GM18867 (cell line): ENCODE measurements around the gene COL9A3.

Experiments used
- ATAC-seq: cut with Tn5 transposase; IDR thresholded peaks from one replicate; pipeline ENCODE4 v1.9.1; 2021; ENCODE audit warnings: mild to moderate bottlenecking, moderate library complexity; ENCODE audit not compliant: unreplicated experiment

COL9A3 gene

DNA sequence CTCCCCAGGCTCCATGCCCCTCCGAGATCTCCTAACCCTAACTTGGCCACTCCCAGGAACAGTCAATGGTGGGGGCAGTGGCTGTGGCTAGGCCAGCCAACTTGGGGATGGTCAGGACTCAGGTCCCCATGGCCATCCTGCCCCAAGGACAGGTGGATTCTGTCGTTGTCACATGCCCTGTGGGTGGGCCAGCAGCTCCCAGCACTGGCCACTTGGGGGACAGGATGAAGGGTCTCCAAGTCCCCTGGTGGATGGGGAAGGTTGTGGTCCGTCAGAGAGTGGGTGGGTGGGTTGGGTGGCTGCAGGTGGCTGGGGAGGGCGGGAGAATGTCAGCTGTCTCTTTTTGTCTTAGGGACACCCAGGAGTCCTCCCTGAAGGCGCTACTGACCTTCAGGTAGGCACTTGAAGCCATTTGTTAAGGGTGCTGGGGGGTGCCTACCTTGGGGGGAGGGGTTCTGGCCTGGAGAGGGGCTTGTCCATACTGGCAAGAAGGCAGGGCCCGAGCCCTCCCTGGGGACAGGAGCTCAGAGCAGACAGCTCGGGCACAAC lies 5.5 kb downstream of the COL9A3 start:
- ATAC-seq: no peak

DNA sequence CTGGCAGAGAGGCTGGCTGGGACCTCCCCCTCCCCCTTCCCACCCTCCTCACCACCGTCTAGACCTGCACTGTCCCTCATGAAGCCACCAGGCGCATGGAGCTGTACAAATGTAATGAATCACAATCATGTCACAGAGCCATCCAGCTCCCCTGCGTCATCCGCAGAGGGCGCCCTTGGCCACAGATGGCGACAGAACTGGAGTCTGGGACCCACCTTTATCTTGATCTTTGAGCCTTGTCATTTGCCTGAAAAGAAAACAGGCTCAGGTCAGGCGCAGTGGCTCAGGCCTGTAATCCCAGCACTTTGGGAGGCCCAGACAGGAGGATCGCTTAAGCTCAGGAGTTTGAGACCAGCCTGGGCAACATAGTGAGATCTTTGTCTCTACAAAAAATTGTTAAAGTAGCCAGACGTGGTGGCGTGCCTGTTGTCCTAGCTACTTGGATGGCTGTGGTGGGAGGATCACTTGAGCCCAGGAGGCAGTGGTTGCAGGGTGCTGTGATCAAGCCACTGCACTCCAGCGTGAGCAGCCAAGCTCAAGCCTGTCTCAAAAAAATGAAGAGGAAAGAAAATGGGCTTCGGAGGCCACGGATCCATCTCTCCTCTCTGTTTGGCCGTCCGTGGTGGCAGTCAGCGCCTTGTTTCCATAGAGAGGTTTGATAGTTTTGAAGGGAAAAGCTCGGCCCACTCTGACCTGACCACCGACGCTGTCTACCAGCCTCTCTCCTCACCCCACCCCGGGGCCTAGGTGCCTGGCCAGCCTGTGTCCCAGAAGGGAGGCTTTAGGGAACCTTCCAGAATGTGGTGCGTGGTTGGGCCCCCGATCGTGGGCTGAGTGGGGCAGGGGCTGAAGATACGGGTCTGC lies 6.2 kb downstream of the COL9A3 start:
- peak; percentile 57 for ATAC-seq

DNA sequence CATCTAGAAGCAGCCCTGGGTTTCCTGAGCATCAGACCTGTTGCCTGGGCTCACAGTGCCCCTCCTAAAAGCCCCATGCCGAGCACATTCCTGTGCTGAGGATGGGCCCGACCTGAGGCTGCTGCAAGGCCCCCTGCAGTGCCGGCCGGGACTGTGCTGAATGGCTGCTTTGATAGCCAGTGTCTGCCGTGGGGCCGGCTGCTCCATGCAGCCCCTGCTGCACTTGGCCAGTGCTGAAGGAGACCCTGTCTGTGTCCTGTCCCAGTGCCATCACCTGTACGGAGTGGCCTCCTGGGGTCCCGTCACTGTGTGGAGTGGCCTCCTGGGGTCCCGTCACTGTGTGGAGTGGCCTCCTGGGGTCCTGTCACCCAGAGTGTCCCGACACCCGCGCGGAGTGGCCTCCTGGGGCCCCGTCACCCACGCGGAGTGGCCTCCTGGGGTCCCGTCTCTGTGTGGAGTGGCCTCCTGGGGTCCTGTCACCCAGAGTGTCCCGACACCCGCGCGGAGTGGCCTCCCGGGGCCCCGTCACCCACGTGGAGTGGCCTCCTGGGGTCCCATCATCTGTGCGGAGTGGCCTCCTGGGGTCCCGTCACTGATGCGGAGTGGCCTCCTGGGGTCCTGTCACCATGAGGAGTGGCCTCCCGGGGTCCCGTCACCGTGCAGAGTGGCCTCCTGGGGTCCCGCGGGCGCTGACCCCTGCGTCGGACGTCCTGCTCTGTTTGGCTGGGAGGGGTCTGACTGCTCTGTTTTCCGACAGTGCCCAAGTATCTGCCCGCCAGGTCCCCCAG lies 7.0 kb downstream of the COL9A3 start:
- ATAC-seq: no peak

DNA sequence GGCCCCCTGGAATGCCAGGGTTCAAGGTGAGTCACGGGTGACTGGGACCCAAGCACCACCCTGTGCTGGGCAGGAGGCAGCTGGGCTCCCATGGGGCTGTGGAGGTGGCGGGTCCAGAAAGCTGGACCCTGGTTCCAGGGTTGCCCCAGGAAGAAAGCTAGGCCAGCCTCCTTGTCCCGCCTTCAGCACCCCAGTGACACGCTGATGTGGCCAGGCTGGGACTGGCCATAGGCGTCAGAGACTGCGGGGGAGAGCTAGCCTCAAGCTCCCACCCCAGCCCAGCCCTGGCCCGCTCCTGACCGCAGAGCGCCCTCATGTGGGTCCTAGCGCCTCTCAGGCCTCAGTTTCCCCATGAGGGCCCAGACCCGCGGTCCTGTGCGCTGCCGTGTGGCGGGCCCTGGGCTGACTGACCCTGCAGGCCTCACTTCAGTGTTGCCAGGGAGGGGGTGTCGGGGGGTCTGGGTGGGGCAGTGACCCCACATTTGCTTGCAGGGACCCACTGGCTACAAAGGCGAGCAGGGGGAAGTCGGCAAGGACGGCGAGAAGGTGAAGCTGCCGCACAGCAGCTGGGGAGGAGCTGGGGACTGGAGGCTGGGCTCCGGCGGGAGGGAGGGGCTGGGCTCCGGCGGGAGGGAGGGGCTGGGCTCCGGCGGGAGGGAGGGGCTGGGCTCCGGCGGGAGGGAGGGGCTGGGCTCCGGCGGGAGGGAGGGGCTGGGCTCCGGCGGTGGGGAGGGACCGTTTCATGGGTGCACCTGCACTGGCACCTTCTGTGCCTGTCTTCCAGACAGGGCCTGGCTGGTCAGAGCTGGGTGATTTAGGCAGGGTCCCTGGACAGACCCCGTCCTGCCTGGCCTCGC lies 7.9 kb downstream of the COL9A3 start:
- no peak for ATAC-seq

DNA sequence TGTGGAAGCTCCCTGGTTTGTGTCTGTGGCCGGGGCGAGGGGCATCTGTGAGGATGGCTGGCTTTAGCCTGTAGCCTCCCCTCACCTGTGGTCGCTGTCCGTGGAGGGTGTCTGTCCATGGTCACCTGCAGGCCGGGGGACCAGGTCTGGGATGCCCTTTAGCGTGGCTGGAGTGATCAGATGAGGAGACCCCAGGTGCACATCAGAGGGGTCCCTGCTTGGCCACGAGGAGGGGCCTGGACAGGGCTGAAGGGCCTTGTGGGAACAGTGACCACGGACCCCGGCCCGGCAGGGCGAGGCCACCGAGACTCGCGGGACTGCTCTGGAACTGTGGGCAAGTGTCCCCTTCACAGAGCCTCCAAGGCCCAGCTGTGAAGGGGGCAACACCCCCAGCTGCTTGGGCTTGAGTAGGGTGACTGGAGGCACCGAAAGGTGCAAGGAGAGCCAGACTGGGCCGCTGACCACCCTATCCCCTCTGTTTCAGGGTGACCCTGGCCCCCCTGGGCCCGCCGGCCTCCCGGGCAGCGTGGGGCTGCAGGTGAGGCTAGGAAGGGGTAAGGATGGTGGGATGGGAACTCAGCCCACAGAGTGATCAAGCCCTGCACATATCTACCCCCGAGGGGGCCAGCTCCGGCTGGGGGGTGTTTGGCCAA lies 8.6 kb downstream of the COL9A3 start:
- ATAC-seq: no peak

DNA sequence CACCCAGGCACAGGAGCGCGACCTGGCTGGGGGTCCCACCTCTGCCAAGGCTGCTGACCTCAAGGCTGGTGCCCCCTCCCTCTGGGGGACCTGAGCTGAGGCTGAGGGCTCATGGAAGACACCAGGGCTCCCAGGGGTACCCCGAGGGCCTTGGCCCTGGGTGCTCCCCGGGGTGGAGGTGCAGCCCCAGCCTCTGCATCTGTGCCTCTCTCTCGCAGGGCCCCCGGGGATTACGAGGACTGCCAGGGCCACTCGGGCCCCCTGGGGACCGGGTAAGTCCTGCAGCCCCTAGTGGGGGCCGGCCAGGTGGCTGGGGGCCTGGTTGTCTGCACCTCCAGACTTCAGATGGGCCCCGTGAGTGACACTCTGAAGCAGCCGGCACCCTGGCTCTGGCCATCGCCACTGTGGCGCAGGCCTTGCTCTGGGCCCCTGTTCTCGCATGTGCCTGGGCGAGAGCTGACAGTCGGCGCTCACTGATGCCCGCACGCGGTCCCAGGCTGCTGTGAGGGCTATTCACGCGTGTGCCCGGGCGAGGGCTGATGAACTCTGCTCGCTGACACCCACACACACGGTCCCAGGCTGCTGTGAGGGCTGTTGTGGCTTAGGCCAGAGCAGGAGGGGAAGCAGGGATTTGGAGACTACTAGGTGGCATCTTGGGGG lies 9.3 kb downstream of the COL9A3 start:
- no peak for ATAC-seq

DNA sequence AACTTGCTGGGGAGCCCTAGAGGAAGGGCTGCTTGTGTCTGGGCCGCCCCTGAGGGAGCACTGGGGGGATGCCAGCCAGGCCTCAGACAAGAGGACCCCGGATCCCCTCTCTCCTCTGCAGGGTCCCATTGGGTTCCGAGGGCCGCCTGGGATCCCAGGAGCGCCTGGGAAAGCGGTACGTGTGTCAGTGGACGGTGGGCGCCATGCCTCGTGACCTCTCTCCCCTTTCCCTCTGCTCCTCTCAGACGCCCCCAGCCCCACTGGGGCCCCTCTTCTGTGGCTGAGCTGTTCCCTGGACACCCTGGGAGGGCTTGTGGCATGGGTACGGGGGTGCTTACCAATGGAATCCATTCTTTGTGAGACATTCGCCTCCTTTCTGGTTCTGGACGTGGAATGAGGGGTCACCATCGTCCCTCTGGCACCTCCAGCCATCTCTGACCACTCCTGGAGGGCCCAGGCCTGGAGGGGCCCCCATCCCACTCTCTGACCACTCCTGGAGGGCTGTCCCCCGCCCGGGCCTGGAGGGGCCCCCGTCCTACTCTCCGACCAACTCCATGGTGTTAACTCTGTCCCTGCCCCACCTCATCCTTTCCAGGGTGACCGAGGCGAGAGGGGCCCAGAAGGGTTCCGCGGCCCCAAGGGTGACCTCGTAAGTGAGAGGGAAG lies 9.9 kb downstream of the COL9A3 start:
- no peak for ATAC-seq

DNA sequence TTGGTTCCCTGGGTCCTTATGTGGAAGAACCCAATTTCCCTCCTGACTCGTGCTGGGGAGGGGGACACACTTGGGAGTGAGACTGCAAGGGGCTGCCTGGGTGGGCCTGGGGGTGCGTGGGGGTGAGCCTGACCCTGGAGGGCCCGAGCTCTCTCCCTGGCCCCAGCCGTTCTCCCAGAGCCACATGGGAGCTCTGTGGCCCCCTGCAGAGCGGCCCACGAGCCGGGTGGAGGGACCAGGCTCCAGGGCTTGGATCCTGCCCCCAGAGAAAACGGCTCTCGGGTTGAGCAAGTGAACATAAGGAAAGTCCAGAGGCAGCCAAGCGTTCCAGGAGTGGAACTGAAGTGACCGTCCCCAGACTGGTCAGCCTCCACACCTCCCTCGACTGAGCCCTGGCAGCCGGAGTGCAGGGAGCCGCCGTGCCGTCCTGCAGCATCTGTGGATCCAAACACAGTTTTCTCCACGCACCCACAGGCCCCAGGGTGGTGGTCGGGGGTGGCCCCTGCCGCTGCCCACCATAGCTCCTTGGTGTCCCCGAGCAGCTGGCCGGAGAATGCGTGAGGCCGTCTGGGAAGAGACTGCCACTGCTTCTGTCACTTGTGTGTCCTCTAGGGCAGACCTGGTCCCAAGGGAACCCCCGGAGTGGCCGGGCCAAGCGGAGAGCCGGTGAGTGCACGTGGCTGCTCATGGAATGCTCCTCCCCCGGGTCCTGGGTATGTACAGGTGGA lies 10.6 kb downstream of the COL9A3 start:
- ATAC-seq: no peak

DNA sequence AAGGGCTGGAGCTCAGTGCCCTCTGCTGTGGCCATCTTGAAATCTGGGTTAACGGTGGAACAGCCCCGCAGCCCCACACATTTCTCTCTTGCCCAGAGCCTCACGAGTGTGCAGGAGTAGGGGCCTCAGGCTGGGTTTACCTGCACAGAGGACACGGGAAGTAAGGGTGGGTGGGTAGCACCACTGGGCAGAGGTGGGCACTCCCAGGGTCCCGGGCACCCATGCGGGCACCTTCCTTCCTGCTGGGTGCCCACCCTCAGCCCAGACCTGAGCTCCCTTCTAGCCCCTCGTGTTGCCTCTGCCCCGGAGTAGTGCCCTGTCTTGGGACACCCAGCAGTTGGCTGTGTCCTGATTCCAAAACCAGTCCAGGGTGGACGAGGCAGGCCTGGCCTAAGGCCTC lies 11.2 kb downstream of the COL9A3 start:
- no peak for ATAC-seq

DNA sequence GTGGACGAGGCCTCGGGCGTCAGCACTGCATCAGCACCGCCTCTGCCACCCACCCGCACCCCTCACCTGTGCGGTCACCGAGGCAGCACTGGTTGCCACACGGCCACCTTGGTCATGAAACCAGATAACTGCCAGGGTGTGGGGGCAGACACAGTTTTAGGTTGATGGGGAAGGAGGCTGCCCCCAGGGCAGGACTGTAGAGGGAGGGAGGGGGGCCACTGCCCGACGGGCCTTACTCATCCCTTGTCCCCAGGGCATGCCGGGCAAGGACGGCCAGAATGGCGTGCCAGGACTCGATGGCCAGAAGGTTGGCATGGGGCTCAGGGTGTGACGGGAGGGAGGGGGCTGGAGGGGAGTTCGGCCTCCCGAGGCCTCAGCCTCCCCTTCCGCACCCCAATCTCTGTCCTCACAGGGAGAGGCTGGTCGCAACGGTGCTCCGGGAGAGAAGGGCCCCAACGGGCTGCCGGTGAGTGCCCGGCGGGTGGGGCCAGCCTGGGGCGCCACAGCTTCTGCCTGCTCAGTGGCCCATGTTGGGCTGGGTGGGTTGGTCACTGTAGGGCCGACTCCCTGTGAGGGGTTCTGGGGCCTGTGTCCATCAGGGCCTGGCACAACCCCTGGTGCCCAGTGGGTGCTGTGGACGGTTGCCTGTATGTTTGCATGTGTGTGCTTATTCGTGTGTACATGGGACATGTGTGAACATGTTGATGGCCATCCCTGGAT lies 11.8 kb downstream of the COL9A3 start:
- no peak for ATAC-seq

DNA sequence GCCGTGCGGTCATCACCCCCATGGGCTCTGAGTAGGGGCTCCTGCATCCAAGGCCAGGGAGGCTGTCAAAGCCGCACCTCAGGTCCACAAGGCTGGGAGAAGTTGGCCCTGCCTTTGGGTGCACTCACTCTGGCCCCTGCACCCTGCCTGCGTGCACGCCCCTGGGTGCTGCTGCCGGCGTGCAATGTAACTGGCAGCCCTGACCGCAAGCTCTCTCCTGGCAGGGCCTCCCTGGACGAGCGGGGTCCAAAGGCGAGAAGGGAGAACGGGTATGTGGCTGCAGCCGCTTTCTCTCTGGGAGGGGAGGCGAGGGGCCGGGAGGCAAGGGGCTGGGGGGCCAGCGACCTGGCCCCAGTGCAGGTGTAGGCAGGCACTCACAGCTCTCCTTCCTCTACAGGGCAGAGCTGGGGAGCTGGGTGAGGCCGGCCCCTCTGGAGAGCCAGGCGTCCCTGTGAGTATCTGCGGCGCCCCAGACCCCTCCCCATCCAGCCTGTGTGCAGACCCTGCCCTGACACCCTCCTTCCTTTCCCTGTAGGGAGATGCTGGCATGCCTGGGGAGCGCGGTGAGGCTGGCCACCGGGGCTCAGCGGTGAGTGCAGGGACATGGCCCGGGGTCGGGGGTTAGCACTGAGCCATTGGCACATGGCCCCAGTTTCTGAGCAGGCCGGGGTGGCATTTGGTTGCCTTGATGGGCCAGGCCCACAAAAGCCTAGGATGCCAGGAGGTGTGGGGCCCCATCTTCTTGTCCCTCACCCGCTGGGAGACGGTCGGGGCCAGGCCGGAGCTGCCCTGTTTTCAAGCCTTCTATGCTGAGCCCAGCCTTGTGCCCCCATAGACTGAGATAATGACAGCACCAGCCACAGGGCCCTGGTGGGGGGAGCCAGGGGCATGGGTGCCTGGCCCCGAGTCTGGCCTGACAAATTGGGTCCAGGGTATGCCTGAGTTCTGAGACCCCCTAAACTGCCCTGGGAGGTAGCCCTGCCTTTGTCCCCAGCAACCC lies 12.7 kb downstream of the COL9A3 start:
- no peak for ATAC-seq

DNA sequence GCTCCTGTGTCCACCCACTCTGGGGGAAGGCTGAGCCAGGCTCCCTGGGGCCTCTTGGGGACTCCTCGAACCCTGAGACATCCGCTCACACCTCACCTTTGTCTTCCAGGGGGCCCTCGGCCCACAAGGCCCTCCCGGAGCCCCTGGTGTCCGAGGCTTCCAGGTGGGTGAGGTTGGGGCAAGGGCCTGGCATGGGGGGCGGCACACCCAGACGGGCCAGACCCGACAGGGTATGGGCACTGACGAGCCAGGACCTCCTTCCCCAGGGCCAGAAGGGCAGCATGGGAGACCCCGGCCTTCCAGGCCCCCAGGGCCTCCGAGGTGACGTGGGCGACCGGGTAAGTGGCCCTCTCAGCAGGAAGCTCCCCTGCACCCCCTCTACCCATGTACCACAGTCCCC lies 13.4 kb downstream of the COL9A3 start:
- ATAC-seq: no peak

DNA sequence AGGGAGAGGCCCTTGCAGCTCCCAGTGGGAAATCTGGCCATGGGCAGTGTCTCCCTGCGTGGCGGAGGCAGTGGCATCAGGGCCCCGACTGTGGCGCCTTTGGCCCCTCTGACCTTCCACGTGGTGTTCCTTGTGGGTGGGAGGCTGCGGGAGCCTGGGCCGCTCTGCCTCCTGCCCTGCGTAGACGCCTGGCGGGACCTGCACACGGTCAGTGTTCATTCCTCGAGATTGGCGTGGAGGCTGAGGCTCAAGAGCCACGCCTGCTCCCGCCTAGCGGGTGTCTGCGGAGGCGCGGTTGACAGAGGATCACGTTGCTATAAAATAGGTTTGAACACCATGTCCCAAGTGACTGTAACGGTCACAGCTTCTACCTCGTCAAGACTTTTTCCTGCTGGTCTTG lies 14.0 kb downstream of the COL9A3 start:
- ATAC-seq: no peak

DNA sequence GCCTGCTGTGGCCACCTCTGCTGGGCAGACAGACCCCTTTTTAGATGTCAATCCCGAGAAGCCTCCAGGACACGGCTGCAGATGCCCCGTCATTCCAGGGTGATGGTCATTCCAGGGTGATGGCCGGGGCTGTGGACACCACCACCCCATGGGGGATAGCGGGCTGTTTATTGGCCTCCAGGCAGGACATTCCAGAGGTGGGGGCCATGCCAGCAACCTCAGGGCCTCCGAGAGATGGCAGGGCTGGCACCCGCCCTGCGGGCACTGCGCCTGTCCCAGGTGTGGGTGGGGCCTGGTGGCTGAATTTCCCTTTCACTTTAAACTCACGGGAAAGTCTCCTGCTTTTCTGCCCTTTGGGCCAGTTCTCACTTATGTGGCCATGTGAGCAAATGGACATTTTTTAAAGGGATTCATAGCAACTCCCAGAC lies 14.5 kb downstream of the COL9A3 start:
- ATAC-seq: no peak

DNA sequence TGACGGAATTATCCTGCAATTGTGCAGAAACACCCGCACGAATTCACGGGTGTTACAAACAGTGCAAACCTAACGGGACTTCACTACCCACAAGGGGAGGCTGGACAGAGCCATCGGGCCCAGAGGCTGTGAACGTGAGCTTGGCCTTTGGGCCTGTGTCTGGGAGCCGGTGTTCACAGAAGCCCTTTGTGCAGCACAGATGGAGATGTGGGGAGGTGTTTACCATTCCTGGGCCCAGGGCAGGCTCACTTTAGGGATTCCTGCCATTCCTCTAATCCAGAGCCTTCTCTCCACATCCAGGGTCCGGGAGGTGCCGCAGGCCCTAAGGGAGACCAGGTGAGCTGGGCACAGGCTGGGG lies 15.0 kb downstream of the COL9A3 start:
- ATAC-seq: no peak

DNA sequence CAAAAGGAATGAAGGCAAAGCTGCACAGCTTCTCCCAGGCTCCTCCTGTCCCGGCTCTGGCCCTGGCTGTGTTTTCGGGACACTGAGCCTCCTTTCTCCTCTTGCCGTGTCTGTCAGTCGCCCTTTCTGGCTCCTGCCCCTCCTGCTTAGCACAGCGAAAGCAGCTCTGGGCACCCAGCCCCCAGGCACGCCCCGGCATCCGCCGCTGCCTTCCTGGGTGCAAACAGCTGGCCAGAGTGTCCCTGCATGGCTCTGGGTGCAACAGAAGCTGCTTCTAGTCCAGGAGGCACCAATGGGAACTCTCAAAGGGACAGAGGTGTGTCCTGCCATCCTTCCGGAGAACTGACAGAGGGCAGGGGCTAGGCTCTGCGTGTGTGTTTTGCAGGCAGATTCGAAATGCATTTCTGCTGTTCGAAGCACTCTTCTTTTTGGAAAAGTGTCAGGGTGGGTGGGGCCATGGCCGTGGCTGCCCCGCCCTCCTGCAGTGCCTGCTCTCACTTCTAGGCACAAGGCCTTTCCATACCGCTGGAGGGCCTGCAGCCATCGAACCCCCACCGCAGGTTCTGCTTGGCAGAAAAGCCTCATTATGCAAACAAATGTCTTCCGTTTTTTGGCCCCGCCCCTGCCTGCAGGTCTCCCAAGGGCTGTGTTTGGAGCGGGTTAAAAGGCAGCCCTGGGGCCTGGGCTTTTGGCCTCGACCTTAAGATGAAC lies 15.5 kb downstream of the COL9A3 start:
- peak; percentile 65 for ATAC-seq
